ENCODE measurements around the gene INTS3. TPM values are rescaled to one million over a fixed set of nuclear protein-coding genes. Genes with fewer than 3 reads are reported as not detected.
A peak's percentile ranks its signal among the peaks of the same experiment; 100 is the strongest.
"Not testable (repeated sequence)": the region's sequence is repeated elsewhere in the genome, so short reads cannot be mapped to it uniquely, and the experiment has no call there.

The INTS3 gene
- total RNA-seq, 4 donors from 2014 or later = 24.3 to 75.1 (median 42.4) TPM

- TF ChIP-seq CTCF (IDR thresholded peaks at IDR 0.05) (no peak), POLR2A (IDR thresholded peaks at IDR 0.05) (no peak)
- no peaks in the 10 kb centered on the region for H3K4me1 ChIP-seq
- H3K27ac ChIP-seq = no peak overlapping the region
- DNase-seq = no peak
- H3K9me3 ChIP-seq = no peaks in the 10 kb centered on the region
- no peak overlapping the region for H3K4me3 ChIP-seq
- no peaks in the 10 kb centered on the region for H3K27me3 ChIP-seq
- H3K36me3 ChIP-seq = peaks cover 0 to 95% (median 0%) of the 10 kb centered on the region in 3 donors
These were observed 32.6 kb downstream of the INTS3 start for GRCh38 chr1:153760440-153760839.

GRCh38 chr1:153763365-153764225 is 35.7 kb downstream of the INTS3 start:
- Histone ChIP-seq H3K27me3 (no peaks in the 10 kb centered on the region), H3K9me3 (no peaks in the 10 kb centered on the region), H3K27ac (peak overlapping the region in 1 of 4 donors; percentile 37), H3K4me3 (no peak overlapping the region), H3K36me3 (peaks cover 0 to 95% (median 0%) of the 10 kb centered on the region in 3 donors), H3K4me1 (peaks cover 0 to 10% (median 0%) of the 10 kb centered on the region in 4 donors)
- TF ChIP-seq CTCF (IDR thresholded peaks at IDR 0.05) = no peak
- no peak for TF ChIP-seq POLR2A (IDR thresholded peaks at IDR 0.05)
- DNase-seq = no peak

DNA sequence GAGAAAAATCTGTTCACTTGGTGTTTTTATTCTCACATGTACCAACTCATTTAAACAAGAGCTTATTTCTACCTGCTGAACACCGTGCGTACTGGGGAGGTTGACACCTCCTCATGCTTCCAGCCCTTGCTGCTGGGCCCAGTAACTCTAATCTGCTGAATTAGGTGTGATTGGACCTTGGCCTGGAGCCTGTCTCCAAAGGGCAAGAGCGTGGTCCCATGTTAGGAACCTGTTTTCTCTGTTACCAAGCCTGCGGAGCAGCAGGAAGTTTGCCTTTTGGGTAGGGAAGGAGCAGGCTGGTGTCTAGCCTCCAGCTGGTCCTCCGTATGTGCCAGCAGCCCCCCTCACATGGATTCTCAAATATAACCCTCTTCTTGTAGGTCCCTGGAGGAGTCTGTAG is 36.5 kb downstream of the INTS3 start:
- Histone ChIP-seq H3K4me3 (no peak overlapping the region), H3K27me3 (no peaks in the 10 kb centered on the region), H3K27ac (peak overlapping the region in 1 of 4 donors; percentile 37), H3K9me3 (no peaks in the 10 kb centered on the region), H3K4me1 (peaks cover 0 to 16% (median 0%) of the 10 kb centered on the region in 4 donors), H3K36me3 (peaks cover 0 to 95% (median 0%) of the 10 kb centered on the region in 3 donors)
- no peak for DNase-seq
- TF ChIP-seq CTCF (IDR thresholded peaks at IDR 0.05) (no peak), POLR2A (IDR thresholded peaks at IDR 0.05) (no peak)

DNA sequence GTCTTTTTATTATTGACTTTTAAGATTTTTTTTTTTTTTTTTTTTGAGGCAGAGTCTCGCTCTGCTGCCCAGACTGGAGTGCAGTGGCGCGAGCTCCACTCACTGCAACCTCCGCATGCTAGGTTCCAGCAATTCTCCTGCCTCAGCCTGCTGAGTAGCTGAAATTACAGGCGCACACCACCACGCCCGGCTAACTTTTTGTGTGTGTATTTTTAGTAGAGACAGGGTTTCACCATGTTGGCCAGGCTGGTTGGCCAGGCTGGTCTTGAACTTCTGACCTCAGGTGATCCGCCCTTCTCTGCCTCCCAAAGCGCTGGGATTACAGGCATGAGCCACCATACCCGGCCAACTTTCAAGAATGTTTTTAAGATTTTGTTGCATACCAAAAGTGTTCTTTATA is 38.8 kb downstream of the INTS3 start:
- H3K4me3 ChIP-seq, DNase-seq, H3K27ac ChIP-seq, H3K27me3 ChIP-seq, H3K9me3 ChIP-seq: not testable (repeated sequence)
- Histone ChIP-seq H3K4me1 (peaks cover 0 to 16% (median 0%) of the 10 kb centered on the region in 4 donors), H3K36me3 (peaks cover 0 to 93% (median 0%) of the 10 kb centered on the region in 3 donors)

DNA sequence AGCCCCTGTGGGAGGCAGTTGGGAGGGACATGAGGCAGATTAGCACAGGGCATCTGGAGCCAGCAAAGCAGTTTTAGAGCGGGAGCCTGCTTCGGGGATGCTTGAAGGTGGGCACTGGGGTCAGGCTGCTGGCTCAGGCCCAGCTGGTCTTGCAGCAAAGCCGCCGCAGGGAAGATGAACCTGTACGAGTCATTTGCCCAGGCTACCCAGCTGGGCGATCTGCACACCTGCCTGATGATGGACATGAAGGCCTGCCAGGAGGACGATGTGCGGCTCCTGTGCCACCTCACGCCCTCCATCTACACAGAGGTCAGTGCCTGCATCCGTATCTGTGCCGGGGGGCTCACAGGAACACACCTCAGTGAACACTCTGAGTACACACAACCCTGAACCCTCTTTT is 39.7 kb downstream of the INTS3 start:
- no peak for DNase-seq
- TF ChIP-seq CTCF (IDR thresholded peaks at IDR 0.05) (no peak), POLR2A (IDR thresholded peaks at IDR 0.05) (no peak)
- Histone ChIP-seq H3K36me3 (peaks cover 0 to 94% (median 0%) of the 10 kb centered on the region in 3 donors), H3K4me3 (no peak overlapping the region), H3K9me3 (no peaks in the 10 kb centered on the region), H3K27ac (peak overlapping the region in 2 of 4 donors; percentile 36 to 37), H3K27me3 (no peaks in the 10 kb centered on the region), H3K4me1 (peaks cover 0 to 16% (median 0%) of the 10 kb centered on the region in 4 donors)
